Right lobe of liver (tissue), 4 donors: Measurements from ENCODE around the gene OR8H3.

ENCODE experiments used
- POLR2A ChIP-seq: fragments of 450-650 bp; IDR thresholded peaks from one replicate; pipeline ENCODE4 v1.6.1; 2017; ENCODE audit warnings: antibody characterized with exemption, mild to moderate bottlenecking
- TF ChIP-seq, protein P1 (sequence below), 4 donors: fragments of 200-600 bp in 3 of 4; fragments of 450-650 bp in 1 of 4; IDR thresholded peaks; one replicate each; pipeline versions ENCODE4 v1.5.1 to v1.8.0; 2016 to 2022; ENCODE audit warnings: antibody characterized with exemption in 4 of 4, mild to moderate bottlenecking in 2 of 4
- donor health status: DM: no; HTN: no; CAD: no.
- donor health status: DM: no; HTN: no; CAD: no.
- donor health status: DM: no; HTN: yes; CAD: no.

DNA sequence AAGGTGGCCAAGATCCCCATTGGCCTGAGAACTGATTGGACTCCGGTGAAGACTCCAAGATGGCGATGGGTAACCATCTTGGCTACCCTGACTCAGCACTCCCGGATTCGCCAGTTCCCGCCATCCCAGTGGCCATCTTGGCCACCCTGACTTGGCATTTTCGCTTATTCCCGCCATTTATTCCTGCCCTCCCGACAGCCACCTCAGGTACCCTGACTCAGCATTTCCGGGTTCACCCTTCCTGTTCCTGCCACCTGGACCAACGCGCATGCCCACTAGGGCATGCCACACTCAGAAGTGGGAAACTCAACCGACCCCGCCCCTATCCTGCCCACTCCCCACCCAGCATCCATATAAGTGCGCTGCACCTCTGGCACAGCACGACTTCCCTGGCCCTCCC is 30.2 kb downstream of the OR8H3 start:
- TF ChIP-seq, protein P1, sequence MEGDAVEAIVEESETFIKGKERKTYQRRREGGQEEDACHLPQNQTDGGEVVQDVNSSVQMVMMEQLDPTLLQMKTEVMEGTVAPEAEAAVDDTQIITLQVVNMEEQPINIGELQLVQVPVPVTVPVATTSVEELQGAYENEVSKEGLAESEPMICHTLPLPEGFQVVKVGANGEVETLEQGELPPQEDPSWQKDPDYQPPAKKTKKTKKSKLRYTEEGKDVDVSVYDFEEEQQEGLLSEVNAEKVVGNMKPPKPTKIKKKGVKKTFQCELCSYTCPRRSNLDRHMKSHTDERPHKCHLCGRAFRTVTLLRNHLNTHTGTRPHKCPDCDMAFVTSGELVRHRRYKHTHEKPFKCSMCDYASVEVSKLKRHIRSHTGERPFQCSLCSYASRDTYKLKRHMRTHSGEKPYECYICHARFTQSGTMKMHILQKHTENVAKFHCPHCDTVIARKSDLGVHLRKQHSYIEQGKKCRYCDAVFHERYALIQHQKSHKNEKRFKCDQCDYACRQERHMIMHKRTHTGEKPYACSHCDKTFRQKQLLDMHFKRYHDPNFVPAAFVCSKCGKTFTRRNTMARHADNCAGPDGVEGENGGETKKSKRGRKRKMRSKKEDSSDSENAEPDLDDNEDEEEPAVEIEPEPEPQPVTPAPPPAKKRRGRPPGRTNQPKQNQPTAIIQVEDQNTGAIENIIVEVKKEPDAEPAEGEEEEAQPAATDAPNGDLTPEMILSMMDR (IDR thresholded peaks at IDR 0.05) = no peak
- no peak for TF ChIP-seq POLR2A
